Measurements from ENCODE around the gene STK16.
A peak's percentile ranks its signal among the peaks of the same experiment; 100 is the strongest.

The STK16 gene

DNA sequence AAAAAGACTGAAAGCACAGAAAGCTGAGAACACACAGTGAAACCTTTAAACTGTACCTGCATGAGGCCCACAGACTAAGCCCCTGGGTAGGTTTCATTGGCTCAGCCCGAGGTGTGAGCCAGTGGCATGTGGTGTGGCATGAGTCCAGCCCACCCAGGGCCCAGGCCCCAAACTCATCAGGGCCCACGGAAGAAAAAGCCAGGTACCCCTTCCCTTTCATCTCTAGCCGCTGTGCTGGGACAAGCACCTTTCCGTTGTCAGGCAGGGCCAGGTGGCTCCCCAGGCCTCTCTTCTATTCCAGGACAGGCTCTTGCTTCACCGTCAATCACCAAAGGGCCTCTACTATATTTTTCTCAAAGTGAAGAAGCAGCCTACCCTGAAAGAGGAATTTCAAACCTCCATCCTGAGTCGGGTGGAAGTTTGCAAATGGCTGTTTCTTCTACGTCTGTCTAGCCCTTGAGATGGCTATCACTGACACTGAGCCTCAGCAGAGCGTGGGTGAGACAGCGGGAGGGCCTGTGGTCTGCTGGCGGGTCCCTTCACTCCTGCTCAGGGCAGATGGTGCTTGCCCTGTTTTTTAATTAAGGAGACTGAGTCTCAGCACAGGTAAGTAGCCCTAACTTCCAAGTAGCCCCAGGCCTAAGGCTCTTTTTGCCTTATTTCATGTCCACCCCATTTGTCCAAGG lies 42.4 kb downstream of the STK16 start:
- H3K4me3 ChIP-seq (ENCODE audit: control insufficient read depth, low read depth, low read length): no peak overlapping the region
- TF ChIP-seq, protein P1, sequence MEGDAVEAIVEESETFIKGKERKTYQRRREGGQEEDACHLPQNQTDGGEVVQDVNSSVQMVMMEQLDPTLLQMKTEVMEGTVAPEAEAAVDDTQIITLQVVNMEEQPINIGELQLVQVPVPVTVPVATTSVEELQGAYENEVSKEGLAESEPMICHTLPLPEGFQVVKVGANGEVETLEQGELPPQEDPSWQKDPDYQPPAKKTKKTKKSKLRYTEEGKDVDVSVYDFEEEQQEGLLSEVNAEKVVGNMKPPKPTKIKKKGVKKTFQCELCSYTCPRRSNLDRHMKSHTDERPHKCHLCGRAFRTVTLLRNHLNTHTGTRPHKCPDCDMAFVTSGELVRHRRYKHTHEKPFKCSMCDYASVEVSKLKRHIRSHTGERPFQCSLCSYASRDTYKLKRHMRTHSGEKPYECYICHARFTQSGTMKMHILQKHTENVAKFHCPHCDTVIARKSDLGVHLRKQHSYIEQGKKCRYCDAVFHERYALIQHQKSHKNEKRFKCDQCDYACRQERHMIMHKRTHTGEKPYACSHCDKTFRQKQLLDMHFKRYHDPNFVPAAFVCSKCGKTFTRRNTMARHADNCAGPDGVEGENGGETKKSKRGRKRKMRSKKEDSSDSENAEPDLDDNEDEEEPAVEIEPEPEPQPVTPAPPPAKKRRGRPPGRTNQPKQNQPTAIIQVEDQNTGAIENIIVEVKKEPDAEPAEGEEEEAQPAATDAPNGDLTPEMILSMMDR (conservative IDR thresholded peaks at IDR 0.05; ENCODE audit: control insufficient read depth, insufficient read depth, low read depth, low read length): no peak
- no peak for DNase-seq (ENCODE audit: low read depth)

DNA sequence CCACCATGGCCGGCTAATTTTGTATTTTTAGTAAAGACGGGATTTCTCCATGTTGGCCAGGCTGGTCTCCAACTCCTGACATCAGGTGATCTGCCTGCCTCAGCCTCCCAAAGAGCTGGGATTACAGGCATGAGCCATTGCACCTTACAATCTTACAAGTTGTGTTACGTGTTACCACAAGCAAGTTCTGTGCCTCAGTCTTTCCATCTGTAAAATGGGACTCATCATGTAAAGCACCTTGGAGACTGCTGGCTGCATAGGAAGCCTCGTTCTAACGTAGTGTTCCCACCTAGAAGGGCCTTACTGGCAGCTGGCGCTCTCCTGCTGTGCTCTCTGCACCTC lies 43.9 kb downstream of the STK16 start:
- no peak for DNase-seq (ENCODE audit: low read depth)
- H3K4me3 ChIP-seq (ENCODE audit: control insufficient read depth, low read depth, low read length): no peak overlapping the region

DNA sequence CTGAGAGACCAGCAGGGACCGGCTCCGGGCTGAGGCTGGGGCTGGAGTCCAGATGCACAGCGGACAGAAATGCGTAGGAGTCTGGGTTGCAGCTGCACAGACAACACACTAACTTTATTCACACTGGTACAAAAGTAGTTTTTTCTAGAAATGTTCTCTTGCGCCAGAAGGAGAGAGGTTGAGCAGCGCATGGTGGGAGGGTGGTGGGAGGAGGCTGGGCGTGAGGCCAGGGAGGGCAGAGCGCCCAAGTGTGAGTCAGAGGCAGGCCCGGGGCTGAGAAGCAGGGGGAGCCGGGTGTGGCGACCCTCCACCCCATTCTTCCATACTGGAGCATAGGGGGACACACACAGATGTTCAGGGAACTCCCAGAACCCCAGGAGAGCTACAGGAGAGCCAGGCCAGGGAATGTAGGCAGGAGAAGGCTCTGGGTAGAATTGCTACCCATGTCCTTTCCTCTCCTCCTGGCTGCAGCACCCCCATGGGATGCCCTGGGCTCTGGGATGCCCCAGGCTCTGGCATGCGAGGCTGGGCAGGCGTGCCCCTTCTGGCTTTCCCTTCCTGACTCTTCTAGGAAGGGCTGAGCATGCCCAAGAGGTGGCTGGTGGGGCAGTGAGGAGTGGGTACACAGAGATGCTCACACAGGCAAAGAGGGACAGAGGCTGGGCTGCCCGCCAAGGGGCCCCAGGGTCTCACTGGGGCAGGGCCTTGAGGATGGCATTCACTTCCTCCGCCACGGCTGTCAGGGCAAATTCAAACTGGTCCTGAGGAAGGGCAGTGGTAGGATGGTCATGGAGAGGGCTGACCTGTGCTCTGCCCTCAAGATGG lies 44.5 kb downstream of the STK16 start:
- peak; percentile 97 for DNase-seq (ENCODE audit: low read depth)
- TF ChIP-seq, protein P1 (conservative IDR thresholded peaks at IDR 0.05; ENCODE audit: control insufficient read depth, insufficient read depth, low read depth, low read length): no peak
- H3K4me3 ChIP-seq (ENCODE audit: control insufficient read depth, low read depth, low read length): no peak overlapping the region

More for the DNA sequence above, 43.9 kb downstream of the STK16 start:
- TF ChIP-seq, protein P1 (conservative IDR thresholded peaks at IDR 0.05; ENCODE audit: control insufficient read depth, insufficient read depth, low read depth, low read length): no peak

DNA sequence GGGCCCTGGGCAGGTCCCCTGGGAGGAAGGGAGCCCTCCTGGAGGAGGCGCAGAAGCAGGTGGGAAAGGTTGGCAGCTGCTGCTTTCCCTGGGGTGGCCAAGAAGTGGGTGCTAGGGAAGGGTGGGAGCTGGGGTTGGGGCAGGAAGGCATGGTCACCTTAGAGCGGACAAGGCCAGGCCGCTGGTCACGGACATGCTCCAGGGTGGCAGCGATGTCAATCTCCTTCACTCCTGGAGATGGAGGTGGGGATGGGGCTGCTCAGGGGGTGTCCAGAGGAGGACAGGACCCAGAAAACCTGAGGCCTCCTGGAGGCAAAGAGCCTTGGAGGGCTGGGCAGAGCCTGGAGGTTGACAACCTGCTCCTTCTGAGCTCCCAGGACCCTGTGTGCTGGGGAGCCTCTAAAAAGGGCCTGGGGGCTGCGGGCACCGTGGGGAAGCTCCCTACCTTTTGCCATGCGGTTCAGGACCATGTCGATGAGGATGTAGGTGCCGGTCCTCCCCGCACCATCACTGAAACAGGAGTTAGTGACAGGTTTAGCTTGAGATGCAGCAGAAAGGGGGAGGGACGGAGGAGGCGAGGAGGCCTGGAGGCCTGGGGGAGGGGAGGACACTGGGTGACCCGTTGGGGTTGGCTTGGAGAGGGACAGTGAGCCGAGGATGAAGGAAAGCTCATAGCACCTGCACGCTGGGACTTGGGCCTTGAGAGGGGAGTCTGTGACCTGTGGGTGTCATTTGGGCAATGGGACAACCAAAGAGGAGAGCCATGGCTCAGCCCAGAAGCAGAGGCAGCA lies 45.3 kb downstream of the STK16 start:
- no peak for DNase-seq (ENCODE audit: low read depth)
- no peak overlapping the region for H3K4me3 ChIP-seq (ENCODE audit: control insufficient read depth, low read depth, low read length)
- TF ChIP-seq, protein P1 (conservative IDR thresholded peaks at IDR 0.05; ENCODE audit: control insufficient read depth, insufficient read depth, low read depth, low read length): no peak

DNA sequence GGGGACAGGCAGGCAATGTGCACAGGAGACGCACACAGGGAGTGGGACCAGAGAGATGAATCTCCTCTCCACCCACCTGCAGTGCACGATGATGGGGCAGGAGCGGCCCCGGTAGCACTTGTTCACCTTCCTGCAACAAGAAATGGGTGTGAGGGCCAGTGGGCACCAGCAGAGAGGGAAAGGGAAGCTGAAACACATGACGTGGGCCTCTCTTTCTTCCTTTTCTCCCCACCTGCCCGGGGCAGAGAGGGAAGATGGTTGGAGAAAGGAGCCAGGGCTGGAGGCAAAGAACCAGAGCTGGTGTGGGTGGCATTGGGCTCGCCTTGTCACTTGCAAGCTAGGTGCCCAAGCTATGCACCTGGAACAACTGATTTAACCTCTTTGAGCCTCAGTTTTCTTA lies 46.1 kb downstream of the STK16 start:
- no peak for DNase-seq (ENCODE audit: low read depth)
- H3K4me3 ChIP-seq (ENCODE audit: control insufficient read depth, low read depth, low read length): no peak overlapping the region
- TF ChIP-seq, protein P1 (conservative IDR thresholded peaks at IDR 0.05; ENCODE audit: control insufficient read depth, insufficient read depth, low read depth, low read length): no peak

DNA sequence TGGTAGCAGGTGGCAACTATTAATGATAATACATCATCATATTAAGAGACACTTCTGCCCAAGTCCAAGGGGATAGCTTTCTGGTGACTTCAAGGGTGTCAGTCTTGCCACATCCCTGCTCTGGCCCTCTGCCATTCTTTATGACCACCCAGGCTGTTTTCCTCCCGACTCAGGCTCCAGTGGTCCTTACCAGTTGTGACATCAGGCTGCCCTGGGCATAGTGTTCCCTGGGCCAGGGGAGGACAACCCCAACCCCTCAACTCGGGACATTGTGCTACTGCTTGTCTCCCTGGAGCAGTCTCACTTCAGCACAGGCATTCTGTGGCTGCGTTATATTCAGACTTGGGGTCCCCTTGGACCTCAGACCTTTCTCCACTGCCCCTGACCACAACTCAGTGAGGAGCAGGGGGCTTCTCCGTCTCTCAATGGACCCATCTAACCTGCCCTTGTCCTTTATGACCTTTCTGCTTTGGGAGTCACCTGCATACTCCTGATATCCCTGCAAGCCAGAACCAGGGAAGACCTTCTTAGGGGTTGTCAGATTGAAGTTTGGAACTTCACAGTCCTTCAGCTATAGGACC lies 46.7 kb downstream of the STK16 start:
- H3K4me3 ChIP-seq (ENCODE audit: control insufficient read depth, low read depth, low read length): no peak overlapping the region
- no peak for DNase-seq (ENCODE audit: low read depth)
- TF ChIP-seq, protein P1 (conservative IDR thresholded peaks at IDR 0.05; ENCODE audit: control insufficient read depth, insufficient read depth, low read depth, low read length): no peak
